H9 (cell line): ENCODE data around the gene FAS. TPM values are rescaled to one million over a fixed set of nuclear protein-coding genes. Genes with fewer than 3 reads are reported as not detected.

ENCODE experiments used
- DNase-seq: peaks from one replicate; pipeline ENCODE4 v3.0.0-alpha.2; 2017
- H2AFZ ChIP-seq: one replicate; pipeline ENCODE4 v1.6.1; 2013; ENCODE audit warnings: mild to moderate bottlenecking, low read length, control low read depth, moderate library complexity
- H2AK5ac ChIP-seq: 2 replicates; pipeline ENCODE4 v1.6.1; 2013; ENCODE audit warnings: low read length, control low read depth, mixed read lengths; ENCODE audit not compliant: insufficient read length
- H2BK120ac ChIP-seq: one replicate; pipeline ENCODE4 v1.6.1; 2013; ENCODE audit warnings: low read depth, mild to moderate bottlenecking, low read length, control low read depth, inconsistent platforms; ENCODE audit not compliant: poor library complexity, severe bottlenecking
- H2BK12ac ChIP-seq: 2 replicates; pipeline ENCODE4 v1.6.1; 2013; ENCODE audit warnings: low read length, control low read depth, mixed read lengths, low read depth; ENCODE audit not compliant: insufficient read length
- H2BK15ac ChIP-seq: 2 replicates; pipeline ENCODE4 v1.6.1; 2013; ENCODE audit warnings: low read depth, low read length, control low read depth
- H2BK20ac ChIP-seq: one replicate; pipeline ENCODE4 v1.6.1; 2013; ENCODE audit warnings: low read depth, mild to moderate bottlenecking, low read length, control low read depth, inconsistent platforms; ENCODE audit not compliant: poor library complexity, severe bottlenecking
- H2BK5ac ChIP-seq: 2 replicates; pipeline ENCODE4 v1.6.1; 2013; ENCODE audit warnings: low read length, control low read depth, mixed read lengths; ENCODE audit not compliant: insufficient read length
- H3K14ac ChIP-seq: 2 replicates; pipeline ENCODE4 v1.6.1; 2013; ENCODE audit warnings: low read length, control low read depth; ENCODE audit not compliant: insufficient read depth
- H3K18ac ChIP-seq: 2 replicates; pipeline ENCODE4 v1.6.1; 2013; ENCODE audit warnings: low read depth, mild to moderate bottlenecking, mixed read lengths, low read length, control low read depth; ENCODE audit not compliant: insufficient read length
- H3K23ac ChIP-seq: 2 replicates; pipeline ENCODE4 v1.6.1; 2013; ENCODE audit warnings: low read length, control low read depth, mixed read lengths, low read depth; ENCODE audit not compliant: insufficient read length
- H3K23me2 ChIP-seq: 2 replicates; pipeline ENCODE4 v1.6.1; 2013; ENCODE audit warnings: low read depth, mild to moderate bottlenecking, mixed read lengths, low read length, control low read depth; ENCODE audit not compliant: insufficient read length, poor library complexity, severe bottlenecking
- H3K27ac ChIP-seq: 2 replicates; pipeline ENCODE4 v1.5.1; 2013; ENCODE audit warnings: low read length, control low read depth, mixed read lengths, low read depth; ENCODE audit not compliant: insufficient read length
- H3K27me3 ChIP-seq: 2 replicates; pipeline ENCODE4 v1.6.1; 2013; ENCODE audit warnings: low read length, control low read depth, inconsistent platforms; ENCODE audit not compliant: insufficient read depth
- H3K4ac ChIP-seq: 2 replicates; pipeline ENCODE4 v1.6.1; 2013; ENCODE audit warnings: low read depth, mild to moderate bottlenecking, control low read depth, inconsistent platforms, low read length, moderate library complexity
- H3K4me1 ChIP-seq: 2 replicates; pipeline ENCODE4 v1.6.1; 2013; ENCODE audit warnings: low read length, control low read depth, inconsistent platforms; ENCODE audit not compliant: insufficient read depth
- H3K4me2 ChIP-seq: 2 replicates; pipeline ENCODE4 v1.6.1; 2013; ENCODE audit warnings: low read length, control low read depth, mixed read lengths; ENCODE audit not compliant: insufficient read length, insufficient read depth
- H3K56ac ChIP-seq: 2 replicates; pipeline ENCODE4 v1.6.1; 2013; ENCODE audit warnings: low read depth, mild to moderate bottlenecking, mixed read lengths, low read length, control low read depth; ENCODE audit not compliant: insufficient read length
- H3K79me1 ChIP-seq: 2 replicates; pipeline ENCODE4 v1.6.1; 2013; ENCODE audit warnings: low read depth, mild to moderate bottlenecking, moderate library complexity, low read length, control low read depth, inconsistent platforms; ENCODE audit not compliant: insufficient read depth, poor library complexity, severe bottlenecking
- H3K79me2 ChIP-seq: 2 replicates; pipeline ENCODE4 v1.6.1; 2013; ENCODE audit warnings: low read length, control low read depth, inconsistent platforms; ENCODE audit not compliant: insufficient read depth
- H3K9ac ChIP-seq: 2 replicates; pipeline ENCODE4 v1.6.1; 2013; ENCODE audit warnings: low read length, control low read depth, mixed read lengths; ENCODE audit not compliant: insufficient read length; ENCODE audit errors: extremely low read depth
- H3K9me3 ChIP-seq: one replicate; pipeline ENCODE4 v1.6.1; 2013; ENCODE audit warnings: low read depth, low read length, inconsistent platforms; ENCODE audit not compliant: control insufficient read depth
- H3T11ph ChIP-seq: one replicate; pipeline ENCODE4 v1.6.1; 2013; ENCODE audit warnings: mild to moderate bottlenecking, low read length, control low read depth, inconsistent platforms
- H4K20me1 ChIP-seq: one replicate; pipeline ENCODE4 v1.6.1; 2013; ENCODE audit not compliant: control insufficient read depth, insufficient read length, insufficient read depth
- H4K5ac ChIP-seq: 2 replicates; pipeline ENCODE4 v1.6.1; 2013; ENCODE audit warnings: low read depth, mild to moderate bottlenecking, mixed read lengths, low read length, control low read depth; ENCODE audit not compliant: insufficient read length
- H4K8ac ChIP-seq: replicated peaks from 2 replicates; pipeline ENCODE4 v1.6.1; 2013; ENCODE audit warnings: low read length, control low read depth, mixed read lengths, low read depth; ENCODE audit not compliant: insufficient read length
- H4K91ac ChIP-seq: 2 replicates; pipeline ENCODE4 v1.6.1; 2013; ENCODE audit warnings: low read depth, mild to moderate bottlenecking, moderate library complexity, mixed read lengths, low read length, control low read depth; ENCODE audit not compliant: insufficient read length
- H3K27ac Mint-ChIP-seq, 3 experiments: 2 replicates in 2 of 3; 3 replicates in 1 of 3; pipeline ENCODE4 v1.8.0; 2020 to 2021; ENCODE audit warnings: mixed read lengths in 3 of 3, mild to moderate bottlenecking in 1 of 3, moderate library complexity in 1 of 3
- H3K27me3 Mint-ChIP-seq: 2 replicates; pipeline ENCODE4 v1.8.0; 2021; ENCODE audit warnings: low read depth, mild to moderate bottlenecking, moderate library complexity, mixed read lengths
- H3K36me3 Mint-ChIP-seq, 3 experiments: 2 replicates in 2 of 3; 3 replicates in 1 of 3; pipeline ENCODE4 v1.8.0; 2020 to 2021; ENCODE audit warnings: low read depth in 3 of 3, mixed read lengths in 3 of 3; ENCODE audit not compliant: insufficient read depth in 1 of 3
- H3K4me1 Mint-ChIP-seq, 2 experiments: 2 replicates each; pipeline ENCODE4 v1.8.0; 2020; ENCODE audit warnings: mixed read lengths in 2 of 2
- H3K4me3 Mint-ChIP-seq, 2 experiments: 2 replicates in 1 of 2; 3 replicates in 1 of 2; pipeline ENCODE4 v1.8.0; 2020 to 2021; ENCODE audit warnings: mild to moderate bottlenecking in 2 of 2, mixed read lengths in 2 of 2, moderate library complexity in 1 of 2
- H3K9me3 Mint-ChIP-seq, 2 experiments: 2 replicates in 1 of 2; 3 replicates in 1 of 2; pipeline ENCODE4 v1.8.0; 2020; ENCODE audit warnings: mild to moderate bottlenecking in 2 of 2, mixed read lengths in 2 of 2, moderate library complexity in 1 of 2
- CTCF ChIP-seq: fragments of 200-600 bp; sonication (generic); conservative IDR thresholded peaks from 3 replicates; pipeline ENCODE4 v1.8.0; 2021; ENCODE audit warnings: antibody characterized with exemption, mild to moderate bottlenecking
- WGBS: extraction: QIAGEN DNeasy Blood & Tissue Kit; methylation state at CpG from one replicate; pipeline ENCODE4 v1.1.7; 2013; ENCODE audit warnings: missing lambda C conversion rate, low lambda C conversion rate, mixed read lengths; ENCODE audit not compliant: insufficient read length; ENCODE audit errors: extremely low coverage; 5-methylcytosine and 5-hydroxymethylcytosine counted together
- total RNA-seq: library from RNA; stranded (reverse); gene quantifications from 2 replicates; pipeline ENCODE4 v1.2.1, GENCODE V29; 2021

The FAS gene
- total RNA-seq, 1 experiment from 2014 or later, result 3.0 TPM

GRCh38 chr10:88983206-88983605, 7.4 kb upstream of the FAS start:
- Mint-ChIP-seq H3K4me1 (peaks cover 10% of the 10 kb centered on the region in 2 experiments), H3K4me3 (no peak overlapping the region), H3K36me3 (no peaks in the 10 kb centered on the region), H3K27ac (no peak overlapping the region), H3K9me3 (no peaks in the 10 kb centered on the region), H3K27me3 (peaks cover 4% of the 10 kb centered on the region)
- Histone ChIP-seq H4K5ac (no peak overlapping the region), H3K9me3 (no peaks in the 10 kb centered on the region), H2BK120ac (no peak overlapping the region), H3K56ac (no peak overlapping the region), H3K4me1 (no peaks in the 10 kb centered on the region), H3K9ac (no peak overlapping the region), H3K4ac (no peak overlapping the region), H2AFZ (no peak overlapping the region), H2BK15ac (no peak overlapping the region), H3T11ph (no peak overlapping the region), H3K23me2 (no peaks in the 10 kb centered on the region), H3K4me2 (no peak overlapping the region), H3K79me1 (no peaks in the 10 kb centered on the region), H3K14ac (no peak overlapping the region), H3K18ac (no peak overlapping the region), H4K20me1 (no peaks in the 10 kb centered on the region), H4K8ac (no peak overlapping the region), H3K27ac (no peak overlapping the region), H2BK5ac (no peak overlapping the region), H4K91ac (no peak overlapping the region), H3K23ac (no peak overlapping the region), H3K79me2 (no peaks in the 10 kb centered on the region), H3K27me3 (no peaks in the 10 kb centered on the region), H2BK12ac (no peak overlapping the region), H2BK20ac (no peak overlapping the region), H2AK5ac (no peak overlapping the region)
- WGBS, result no CpG with 5 or more reads among the region's 2 CpGs
- no peak for DNase-seq
- no peak for TF ChIP-seq CTCF
